ENCODE results near the gene CABLES2.

DNA sequence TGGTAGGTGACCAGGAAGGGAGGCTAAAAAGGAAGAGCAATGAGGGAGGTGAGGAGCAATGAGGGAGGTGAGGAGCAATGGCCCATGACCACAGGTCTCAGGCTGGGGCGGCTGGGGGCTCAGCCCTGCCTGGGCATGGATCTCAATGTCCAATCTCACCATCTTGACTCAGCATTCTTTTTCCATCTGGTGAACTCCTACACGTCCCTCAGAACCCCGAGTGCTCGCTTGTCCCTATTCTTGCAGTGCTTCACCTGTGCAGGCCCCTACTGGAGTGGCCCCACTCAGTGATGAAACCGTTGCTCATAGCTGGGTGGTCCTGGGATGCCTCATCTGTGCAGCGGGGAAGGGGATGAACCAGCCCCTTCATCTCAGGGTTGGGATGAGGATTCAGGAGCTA, 37.2 kb upstream of the CABLES2 start:
- no peak for TF ChIP-seq POLR2A (IDR thresholded peaks at IDR 0.05; ENCODE audit: low read depth, low read length)
- TF ChIP-seq, protein P1, sequence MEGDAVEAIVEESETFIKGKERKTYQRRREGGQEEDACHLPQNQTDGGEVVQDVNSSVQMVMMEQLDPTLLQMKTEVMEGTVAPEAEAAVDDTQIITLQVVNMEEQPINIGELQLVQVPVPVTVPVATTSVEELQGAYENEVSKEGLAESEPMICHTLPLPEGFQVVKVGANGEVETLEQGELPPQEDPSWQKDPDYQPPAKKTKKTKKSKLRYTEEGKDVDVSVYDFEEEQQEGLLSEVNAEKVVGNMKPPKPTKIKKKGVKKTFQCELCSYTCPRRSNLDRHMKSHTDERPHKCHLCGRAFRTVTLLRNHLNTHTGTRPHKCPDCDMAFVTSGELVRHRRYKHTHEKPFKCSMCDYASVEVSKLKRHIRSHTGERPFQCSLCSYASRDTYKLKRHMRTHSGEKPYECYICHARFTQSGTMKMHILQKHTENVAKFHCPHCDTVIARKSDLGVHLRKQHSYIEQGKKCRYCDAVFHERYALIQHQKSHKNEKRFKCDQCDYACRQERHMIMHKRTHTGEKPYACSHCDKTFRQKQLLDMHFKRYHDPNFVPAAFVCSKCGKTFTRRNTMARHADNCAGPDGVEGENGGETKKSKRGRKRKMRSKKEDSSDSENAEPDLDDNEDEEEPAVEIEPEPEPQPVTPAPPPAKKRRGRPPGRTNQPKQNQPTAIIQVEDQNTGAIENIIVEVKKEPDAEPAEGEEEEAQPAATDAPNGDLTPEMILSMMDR (conservative IDR thresholded peaks at IDR 0.05; ENCODE audit: low read depth, low read length), result no peak
- no peak for TF ChIP-seq RAD21 (IDR thresholded peaks at IDR 0.05; ENCODE audit: low read length)
- TF ChIP-seq FOS (IDR thresholded peaks at IDR 0.05; ENCODE audit: low read depth, low read length), result no peak
- TF ChIP-seq, protein P2, sequence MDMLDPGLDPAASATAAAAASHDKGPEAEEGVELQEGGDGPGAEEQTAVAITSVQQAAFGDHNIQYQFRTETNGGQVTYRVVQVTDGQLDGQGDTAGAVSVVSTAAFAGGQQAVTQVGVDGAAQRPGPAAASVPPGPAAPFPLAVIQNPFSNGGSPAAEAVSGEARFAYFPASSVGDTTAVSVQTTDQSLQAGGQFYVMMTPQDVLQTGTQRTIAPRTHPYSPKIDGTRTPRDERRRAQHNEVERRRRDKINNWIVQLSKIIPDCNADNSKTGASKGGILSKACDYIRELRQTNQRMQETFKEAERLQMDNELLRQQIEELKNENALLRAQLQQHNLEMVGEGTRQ (IDR thresholded peaks at IDR 0.05; ENCODE audit: low read depth, low read length), result no peak
- TF ChIP-seq CEBPB (IDR thresholded peaks at IDR 0.05; ENCODE audit: low read depth, low read length), result no peak
- no peak for TF ChIP-seq SMC3 (IDR thresholded peaks at IDR 0.05; ENCODE audit: low read depth, low read length)
- TF ChIP-seq RFX5 (IDR thresholded peaks at IDR 0.05; ENCODE audit: low read depth, low read length), result no peak
- TF ChIP-seq MAZ (IDR thresholded peaks at IDR 0.05; ENCODE audit: borderline replicate concordance, low read depth, low read length), result no peak
- no peak for TF ChIP-seq RCOR1 (IDR thresholded peaks at IDR 0.05; ENCODE audit: insufficient replicate concordance, low read length)
- TF ChIP-seq NFE2L2 (IDR thresholded peaks at IDR 0.05; ENCODE audit: low read depth, low read length), result no peak
- TF ChIP-seq CHD1 (IDR thresholded peaks at IDR 0.05; ENCODE audit: low read depth, low read length), result no peak
- TF ChIP-seq MAFK (IDR thresholded peaks at IDR 0.05; ENCODE audit: low read depth, low read length), result no peak

All from IMR-90 (cell line).